Measurements from ENCODE around the gene CEP68.

GRCh38 chr2:65015731-65016130 is 40.5 kb upstream of the CEP68 start:
- TF ChIP-seq CTCF (IDR thresholded peaks at IDR 0.05; ENCODE audit: poor library complexity, severe bottlenecking) (no peak), TAF1 (IDR thresholded peaks at IDR 0.05; ENCODE audit: low read depth) (no peak), POLR2AphosphoS5 (IDR thresholded peaks at IDR 0.05) (no peak), EZH2 (IDR thresholded peaks at IDR 0.05; ENCODE audit: borderline replicate concordance, insufficient read depth, low read length, poor library complexity, severe bottlenecking) (no peak), RAD21 (conservative IDR thresholded peaks at IDR 0.05) (no peak), SMC3 (conservative IDR thresholded peaks at IDR 0.05; ENCODE audit: poor library complexity) (no peak), EP300 (conservative IDR thresholded peaks at IDR 0.05; ENCODE audit: poor library complexity, severe bottlenecking) (no peak), MXI1 (conservative IDR thresholded peaks at IDR 0.05; ENCODE audit: poor library complexity, severe bottlenecking) (no peak)
- TF ChIP-seq, protein P1, sequence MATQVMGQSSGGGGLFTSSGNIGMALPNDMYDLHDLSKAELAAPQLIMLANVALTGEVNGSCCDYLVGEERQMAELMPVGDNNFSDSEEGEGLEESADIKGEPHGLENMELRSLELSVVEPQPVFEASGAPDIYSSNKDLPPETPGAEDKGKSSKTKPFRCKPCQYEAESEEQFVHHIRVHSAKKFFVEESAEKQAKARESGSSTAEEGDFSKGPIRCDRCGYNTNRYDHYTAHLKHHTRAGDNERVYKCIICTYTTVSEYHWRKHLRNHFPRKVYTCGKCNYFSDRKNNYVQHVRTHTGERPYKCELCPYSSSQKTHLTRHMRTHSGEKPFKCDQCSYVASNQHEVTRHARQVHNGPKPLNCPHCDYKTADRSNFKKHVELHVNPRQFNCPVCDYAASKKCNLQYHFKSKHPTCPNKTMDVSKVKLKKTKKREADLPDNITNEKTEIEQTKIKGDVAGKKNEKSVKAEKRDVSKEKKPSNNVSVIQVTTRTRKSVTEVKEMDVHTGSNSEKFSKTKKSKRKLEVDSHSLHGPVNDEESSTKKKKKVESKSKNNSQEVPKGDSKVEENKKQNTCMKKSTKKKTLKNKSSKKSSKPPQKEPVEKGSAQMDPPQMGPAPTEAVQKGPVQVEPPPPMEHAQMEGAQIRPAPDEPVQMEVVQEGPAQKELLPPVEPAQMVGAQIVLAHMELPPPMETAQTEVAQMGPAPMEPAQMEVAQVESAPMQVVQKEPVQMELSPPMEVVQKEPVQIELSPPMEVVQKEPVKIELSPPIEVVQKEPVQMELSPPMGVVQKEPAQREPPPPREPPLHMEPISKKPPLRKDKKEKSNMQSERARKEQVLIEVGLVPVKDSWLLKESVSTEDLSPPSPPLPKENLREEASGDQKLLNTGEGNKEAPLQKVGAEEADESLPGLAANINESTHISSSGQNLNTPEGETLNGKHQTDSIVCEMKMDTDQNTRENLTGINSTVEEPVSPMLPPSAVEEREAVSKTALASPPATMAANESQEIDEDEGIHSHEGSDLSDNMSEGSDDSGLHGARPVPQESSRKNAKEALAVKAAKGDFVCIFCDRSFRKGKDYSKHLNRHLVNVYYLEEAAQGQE (IDR thresholded peaks at IDR 0.05; ENCODE audit: borderline replicate concordance) = no peak

Data from neural cell (in vitro differentiated cells).